Spleen (tissue), 11 donors: ENCODE measurements around the gene HNF4A. TPM values are rescaled to one million over a fixed set of nuclear protein-coding genes. Genes with fewer than 3 reads are reported as not detected.

Source experiments
- DNase-seq: peaks from one replicate; pipeline ENCODE4 v3.0.0-alpha.2; 2020
- H3K27ac ChIP-seq, 8 donors: fragments of 200-600 bp; sonication (generic) in 7 of 8; 1 replicate in 4 of 8; 2 replicates in 4 of 8; pipeline versions ENCODE4 v1.5.0 to v1.8.0; 2016 to 2021; ENCODE audit warnings: inconsistent platforms in 4 of 8, mild to moderate bottlenecking in 4 of 8, moderate library complexity in 1 of 8
- H3K27me3 ChIP-seq, 7 donors: fragments of 200-600 bp; sonication (generic) in 6 of 7; replicated peaks in 1 of 7; 1 replicate in 4 of 7; 2 replicates in 3 of 7; pipeline versions ENCODE4 v1.5.0 to v1.8.0; 2016 to 2021; ENCODE audit warnings: inconsistent platforms in 3 of 7, mild to moderate bottlenecking in 1 of 7
- H3K36me3 ChIP-seq, 6 donors: fragments of 200-600 bp; sonication (generic) in 5 of 6; 1 replicate in 4 of 6; 2 replicates in 2 of 6; pipeline versions ENCODE4 v1.5.0 to v1.8.0; 2016 to 2021; ENCODE audit warnings: inconsistent platforms in 2 of 6
- H3K4me1 ChIP-seq, 6 donors: fragments of 200-600 bp; sonication (generic) in 5 of 6; 1 replicate in 3 of 6; 2 replicates in 3 of 6; pipeline versions ENCODE4 v1.5.0 to v1.8.0; 2016 to 2021; ENCODE audit warnings: inconsistent platforms in 3 of 6
- H3K4me3 ChIP-seq, 8 donors: fragments of 200-600 bp; sonication (generic) in 7 of 8; 1 replicate in 4 of 8; 2 replicates in 4 of 8; pipeline versions ENCODE4 v1.5.0 to v1.8.0; 2016 to 2021; ENCODE audit warnings: inconsistent platforms in 4 of 8, mild to moderate bottlenecking in 4 of 8, moderate library complexity in 2 of 8
- H3K9me3 ChIP-seq, 8 donors: fragments of 200-600 bp; sonication (generic) in 7 of 8; 1 replicate in 4 of 8; 2 replicates in 4 of 8; pipeline versions ENCODE4 v1.5.0 to v1.8.0; 2016 to 2021; ENCODE audit warnings: inconsistent platforms in 4 of 8
- POLR2A ChIP-seq, 3 donors: fragments of 450-650 bp; IDR thresholded peaks; one replicate each; pipeline ENCODE4 v1.5.1; 2017; ENCODE audit warnings: antibody characterized with exemption in 3 of 3, mild to moderate bottlenecking in 1 of 3
- POLR2AphosphoS5 ChIP-seq, 3 donors: sonication (generic); formaldehyde crosslinking; IDR thresholded peaks; one replicate each; pipeline ENCODE4 v1.5.1; 2017; ENCODE audit warnings: antibody characterized with exemption in 3 of 3
- WGBS, 5 donors: extraction: QIAGEN DNeasy Blood & Tissue Kit in 3 of 5; methylation state at CpG; one replicate each; pipeline versions ENCODE4 v1.1.5 to v1.1.7; 2013 to 2018; 5-methylcytosine and 5-hydroxymethylcytosine counted together
- intact Hi-C: fragments of 100-400 bp; cut with DNase I; formaldehyde crosslinking; loops from one replicate; pipeline ENCODE4 v1.15.0; 2023; ENCODE audit warnings: low total_unique reads
- polyA plus RNA-seq, 3 donors: library from polyadenylated mRNA; stranded (reverse); fragments of 200-250 nt; gene quantifications; one replicate each; pipeline ENCODE4 v1.2.1, GENCODE V29; 2013
- total RNA-seq, 7 donors: library from RNA; depleted of rRNA in 3 of 7; stranded (reverse); fragments of >200 nt in 3 of 7; fragmentation: NEBNext Ultra II Directional in 4 of 7; extraction: Animal tissue kit (Norgen Biotek cat#: 25700) in 4 of 7; gene quantifications; one replicate each; pipeline versions ENCODE4 v1.1.0 to v1.2.1, GENCODE V29; 2016 to 2021
- TF ChIP-seq, protein P1 (sequence below), 11 experiments: fragments of 200-600 bp in 7 of 11; fragments of 450-650 bp in 4 of 11; sonication (generic) in 4 of 11; IDR thresholded peaks in 8 of 11; conservative IDR thresholded peaks in 3 of 11; 1 replicate in 7 of 11; 2 replicates in 4 of 11; pipeline versions ENCODE4 v1.4.0 to v1.8.0; 2016 to 2021; ENCODE audit warnings: antibody characterized with exemption in 11 of 11, inconsistent platforms in 4 of 11, mild to moderate bottlenecking in 1 of 11
- donor health status: healthy with polysubstance abuse.
- donor health status: DM: no; HTN: no; CAD: no; lungs with moderate emphysema.
- donor health status: DM: no; HTN: no; CAD: no.
- donor health status: Bipolar disorder and iron deficiency.
- donor health status: healthy.
- donor health status: DM: no; HTN: no; CAD: no.
- donor health status: DM: yes; HTN: yes; CAD: no.

Gene HNF4A
- total and polyA plus RNA-seq, 10 donors, result 0.03 TPM; not detected in 9

DNA sequence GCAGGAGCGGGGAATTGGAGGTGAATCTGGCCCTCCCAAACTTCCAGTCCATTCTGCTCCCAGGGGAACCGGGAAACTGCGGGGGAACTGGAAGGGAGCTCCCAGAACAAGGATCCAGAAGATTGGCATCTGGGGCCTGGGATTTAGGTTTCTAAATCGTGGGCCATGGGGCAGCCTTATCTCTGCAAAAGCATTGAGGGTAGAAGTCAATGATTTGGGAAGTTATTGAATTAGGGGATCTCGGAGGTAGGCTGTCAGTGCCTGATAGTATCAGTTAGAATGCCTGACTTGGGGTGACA, 45.1 kb downstream of the HNF4A start:
- Histone ChIP-seq H3K4me3 (no peak overlapping the region), H3K4me1 (no peaks in the 10 kb centered on the region), H3K36me3 (no peaks in the 10 kb centered on the region), H3K27me3 (peaks cover 0 to 30% (median 0%) of the 10 kb centered on the region in 7 donors), H3K27ac (no peak overlapping the region), H3K9me3 (no peaks in the 10 kb centered on the region)
- TF ChIP-seq, protein P1, sequence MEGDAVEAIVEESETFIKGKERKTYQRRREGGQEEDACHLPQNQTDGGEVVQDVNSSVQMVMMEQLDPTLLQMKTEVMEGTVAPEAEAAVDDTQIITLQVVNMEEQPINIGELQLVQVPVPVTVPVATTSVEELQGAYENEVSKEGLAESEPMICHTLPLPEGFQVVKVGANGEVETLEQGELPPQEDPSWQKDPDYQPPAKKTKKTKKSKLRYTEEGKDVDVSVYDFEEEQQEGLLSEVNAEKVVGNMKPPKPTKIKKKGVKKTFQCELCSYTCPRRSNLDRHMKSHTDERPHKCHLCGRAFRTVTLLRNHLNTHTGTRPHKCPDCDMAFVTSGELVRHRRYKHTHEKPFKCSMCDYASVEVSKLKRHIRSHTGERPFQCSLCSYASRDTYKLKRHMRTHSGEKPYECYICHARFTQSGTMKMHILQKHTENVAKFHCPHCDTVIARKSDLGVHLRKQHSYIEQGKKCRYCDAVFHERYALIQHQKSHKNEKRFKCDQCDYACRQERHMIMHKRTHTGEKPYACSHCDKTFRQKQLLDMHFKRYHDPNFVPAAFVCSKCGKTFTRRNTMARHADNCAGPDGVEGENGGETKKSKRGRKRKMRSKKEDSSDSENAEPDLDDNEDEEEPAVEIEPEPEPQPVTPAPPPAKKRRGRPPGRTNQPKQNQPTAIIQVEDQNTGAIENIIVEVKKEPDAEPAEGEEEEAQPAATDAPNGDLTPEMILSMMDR (IDR thresholded peaks at IDR 0.05 in 8 of 11, conservative IDR thresholded peaks at IDR 0.05 in 3 of 11), result no peak
- TF ChIP-seq POLR2A (IDR thresholded peaks at IDR 0.05) (no peak), POLR2AphosphoS5 (IDR thresholded peaks at IDR 0.05) (no peak)
- DNase-seq, result peak; percentile 19
- WGBS, 5 donors, result 76 to 89% (median 84%) methylated on average over 5 of the region's 5 CpGs
- intact Hi-C loops, result no loop called here

DNA sequence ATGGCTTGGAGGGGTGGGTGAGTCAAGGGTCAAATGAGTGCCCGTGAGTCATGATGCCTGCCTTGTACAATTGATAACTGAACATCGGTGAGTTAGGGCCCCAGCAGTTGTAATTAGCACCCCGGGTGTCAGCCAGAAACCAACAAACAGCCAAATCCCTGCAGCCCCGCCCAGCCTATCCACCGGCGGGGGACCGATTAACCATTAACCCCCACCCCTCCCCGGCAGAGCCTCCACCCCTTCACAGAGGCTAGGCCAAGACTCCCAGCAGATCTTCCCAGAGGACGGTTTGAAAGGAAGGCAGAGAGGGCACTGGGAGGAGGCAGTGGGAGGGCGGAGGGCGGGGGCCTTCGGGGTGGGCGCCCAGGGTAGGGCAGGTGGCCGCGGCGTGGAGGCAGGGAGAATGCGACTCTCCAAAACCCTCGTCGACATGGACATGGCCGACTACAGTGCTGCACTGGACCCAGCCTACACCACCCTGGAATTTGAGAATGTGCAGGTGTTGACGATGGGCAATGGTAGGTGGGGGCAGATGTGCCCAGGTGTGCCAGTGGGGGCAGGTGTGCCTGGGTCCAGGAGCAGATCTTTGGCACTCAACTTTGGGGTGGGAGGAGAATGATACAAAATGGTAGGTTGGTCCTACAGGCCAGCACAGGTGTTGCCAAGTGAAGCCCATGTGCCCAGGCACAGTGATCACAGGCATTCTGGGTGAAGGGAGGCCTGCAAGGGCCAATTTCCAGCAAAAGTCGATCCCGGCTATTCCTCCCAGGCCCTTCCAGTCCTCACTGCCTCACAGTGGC, 45.7 kb downstream of the HNF4A start:
- no peaks in the 10 kb centered on the region for H3K4me1 ChIP-seq
- no peaks in the 10 kb centered on the region for H3K9me3 ChIP-seq
- intact Hi-C loops, result no loop called here
- H3K27ac ChIP-seq, result no peak overlapping the region
- H3K4me3 ChIP-seq, result no peak overlapping the region
- H3K36me3 ChIP-seq, result no peaks in the 10 kb centered on the region
- 84 to 91% (median 87%) methylated on average over 20 to 23 of the region's 23 CpGs for WGBS, 5 donors
- peaks cover 0 to 25% (median 0%) of the 10 kb centered on the region in 7 donors for H3K27me3 ChIP-seq
- TF ChIP-seq, protein P1 (IDR thresholded peaks at IDR 0.05 in 8 of 11, conservative IDR thresholded peaks at IDR 0.05 in 3 of 11), result no peak
- no peak for TF ChIP-seq POLR2AphosphoS5 (IDR thresholded peaks at IDR 0.05)
- peak; percentile 47 for DNase-seq

DNA sequence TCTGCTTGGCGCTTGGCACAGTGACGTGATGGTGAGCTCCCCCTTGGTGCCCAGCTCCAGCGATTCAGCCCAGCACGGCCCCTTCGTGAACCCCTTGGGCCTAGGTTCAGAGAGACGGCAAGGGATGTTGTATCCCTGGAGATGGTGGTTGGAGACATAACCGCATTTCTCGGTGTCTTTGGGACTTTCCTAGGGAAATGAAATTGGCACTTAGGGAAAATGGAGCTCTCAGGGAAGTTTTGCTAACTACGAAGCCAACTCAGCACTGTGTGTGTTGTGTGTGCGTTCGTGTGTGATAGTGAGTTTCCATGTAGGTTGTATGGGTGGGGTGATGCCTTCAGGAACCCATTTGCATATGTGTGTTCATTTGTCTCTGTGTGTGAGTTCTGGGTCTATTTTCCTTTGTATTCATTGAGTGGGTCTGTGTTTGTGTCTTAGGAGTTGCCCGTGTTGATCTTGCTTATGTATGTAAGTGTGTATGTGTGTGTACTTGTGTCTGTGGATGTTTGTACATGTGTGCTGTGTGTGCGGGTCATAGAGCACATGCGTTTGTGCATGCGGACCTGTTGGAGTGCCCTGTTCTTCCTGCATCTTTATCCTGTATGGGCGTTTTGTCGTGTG, 46.4 kb downstream of the HNF4A start:
- intact Hi-C loops, result no loop called here
- Histone ChIP-seq H3K27me3 (peaks cover 0 to 21% (median 0%) of the 10 kb centered on the region in 7 donors), H3K4me3 (no peak overlapping the region), H3K27ac (no peak overlapping the region), H3K36me3 (no peaks in the 10 kb centered on the region), H3K9me3 (no peaks in the 10 kb centered on the region), H3K4me1 (no peaks in the 10 kb centered on the region)
- DNase-seq, result peak; percentile 49
- no peak for TF ChIP-seq POLR2AphosphoS5 (IDR thresholded peaks at IDR 0.05)
- TF ChIP-seq, protein P1 (IDR thresholded peaks at IDR 0.05 in 8 of 11, conservative IDR thresholded peaks at IDR 0.05 in 3 of 11), result no peak
- TF ChIP-seq POLR2A (IDR thresholded peaks at IDR 0.05), result no peak
- WGBS, 5 donors, result 85 to 94% (median 88%) methylated on average over 17 of the region's 17 CpGs

DNA sequence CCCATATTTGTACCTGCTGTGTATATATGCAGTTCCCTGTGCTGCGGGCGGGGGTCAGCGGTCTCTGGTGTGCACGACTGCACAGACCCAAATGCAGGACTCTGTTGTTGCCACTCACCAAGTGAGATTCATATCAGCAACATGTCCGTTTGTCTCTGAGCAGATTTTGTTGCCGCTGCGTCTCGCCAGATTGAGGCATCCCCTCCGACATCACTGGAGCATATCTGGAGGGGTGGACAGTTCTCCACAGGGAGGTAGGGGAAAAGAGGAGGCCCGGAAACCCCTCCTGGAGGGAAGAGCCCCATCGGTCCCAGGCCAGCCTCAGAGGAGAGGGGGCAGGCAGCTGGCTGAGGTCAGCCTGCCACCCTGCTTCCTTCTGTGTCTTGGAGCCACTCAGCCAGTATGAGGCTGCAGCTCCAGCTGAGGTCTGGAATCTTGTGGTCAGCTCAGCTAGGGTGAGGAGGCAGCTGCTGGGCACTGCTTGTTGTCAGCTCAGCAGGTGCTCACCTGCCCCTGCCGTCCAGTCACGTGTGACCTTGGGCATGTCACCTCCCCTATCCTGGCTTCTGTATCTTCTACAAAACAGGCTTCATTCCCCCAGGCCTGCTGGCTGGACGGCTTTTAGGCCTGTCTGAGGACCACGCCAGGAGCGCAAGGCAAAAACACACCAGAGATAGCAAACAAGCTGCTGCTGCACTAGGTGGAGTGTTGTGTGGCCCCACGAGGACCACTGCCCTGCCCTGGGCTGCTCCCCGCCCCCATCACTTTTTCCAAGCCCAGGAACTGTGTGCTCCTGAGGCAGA, 47.1 kb downstream of the HNF4A start:
- H3K9me3 ChIP-seq, result no peaks in the 10 kb centered on the region
- 77 to 84% (median 82%) methylated on average over 16 to 18 of the region's 18 CpGs for WGBS, 5 donors
- H3K27me3 ChIP-seq, result peaks cover 0 to 21% (median 0%) of the 10 kb centered on the region in 7 donors
- H3K4me1 ChIP-seq, result no peaks in the 10 kb centered on the region
- no peak overlapping the region for H3K27ac ChIP-seq
- H3K4me3 ChIP-seq, result no peak overlapping the region
- intact Hi-C loops, result no loop called here
- no peak for DNase-seq
- TF ChIP-seq POLR2AphosphoS5 (IDR thresholded peaks at IDR 0.05) (no peak), POLR2A (IDR thresholded peaks at IDR 0.05) (no peak)
- TF ChIP-seq, protein P1 (IDR thresholded peaks at IDR 0.05 in 8 of 11, conservative IDR thresholded peaks at IDR 0.05 in 3 of 11), result no peak
- H3K36me3 ChIP-seq, result no peaks in the 10 kb centered on the region
